T-helper 2 cell treated with Interferon-gamma antibody and Interleukin-4, amounts not matched to agents 100 ng/mL and 5 ng/mL, for 36 hours (primary cell): ENCODE measurements around the gene ANGPT4. TPM values are rescaled to one million over a fixed set of nuclear protein-coding genes. Genes with fewer than 3 reads are reported as not detected.

Source experiments
- intact Hi-C: fragments of 100-400 bp; cut with micrococcal nuclease; formaldehyde crosslinking; loops from one replicate; pipeline ENCODE4 v1.15.1; 2023
- total RNA-seq: library from RNA; stranded (reverse); gene quantifications from 2 replicates; pipeline ENCODE4 v1.2.3, GENCODE V29; 2022

ANGPT4 gene
- total RNA-seq, 1 donor from 2014 or later = not detected

GRCh38 chr20:940926-941325 lies 24.8 kb upstream of the ANGPT4 start:
- intact Hi-C loops = no loop called here

GRCh38 chr20:939606-940005 lies 23.5 kb upstream of the ANGPT4 start:
- intact Hi-C loops = no loop called here

GRCh38 chr20:934186-934840 lies 18.2 kb upstream of the ANGPT4 start:
- intact Hi-C loops = no loop called here

- intact Hi-C loops = no loop called here
These were observed 16.9 kb upstream of the ANGPT4 start for GRCh38 chr20:933029-933428.

GRCh38 chr20:931401-931800 lies 15.3 kb upstream of the ANGPT4 start:
- intact Hi-C loops = no loop called here

GRCh38 chr20:926670-927069 lies 10.5 kb upstream of the ANGPT4 start:
- intact Hi-C loops = no loop called here

GRCh38 chr20:925516-925915 lies 9.4 kb upstream of the ANGPT4 start:
- intact Hi-C loops = no loop called here

- intact Hi-C loops = no loop called here
These were observed 8.5 kb upstream of the ANGPT4 start for GRCh38 chr20:924639-925038.

- intact Hi-C loops = no loop called here
These were observed 6.6 kb upstream of the ANGPT4 start for GRCh38 chr20:922781-923180.

- intact Hi-C loops = no loop called here
These were observed 4.9 kb upstream of the ANGPT4 start for GRCh38 chr20:921068-921467.

GRCh38 chr20:920311-920710 lies 4.2 kb upstream of the ANGPT4 start:
- intact Hi-C loops = no loop called here

- intact Hi-C loops = no loop called here
These were observed 3.4 kb upstream of the ANGPT4 start for GRCh38 chr20:919491-919916.

GRCh38 chr20:917416-917815 lies 1.3 kb upstream of the ANGPT4 start:
- intact Hi-C loops = no loop called here

- intact Hi-C loops = no loop called here
These were observed 691 bp upstream of the ANGPT4 start for GRCh38 chr20:916825-917224.

- intact Hi-C loops = no loop called here
These were observed 1.2 kb downstream of the ANGPT4 start for GRCh38 chr20:914727-915498.

GRCh38 chr20:913306-913849 lies 2.8 kb downstream of the ANGPT4 start:
- intact Hi-C loops = no loop called here

- intact Hi-C loops = no loop called here
These were observed 4.1 kb downstream of the ANGPT4 start for GRCh38 chr20:911882-912600.

GRCh38 chr20:910870-911770 lies 5.0 kb downstream of the ANGPT4 start:
- intact Hi-C loops = no loop called here

GRCh38 chr20:910132-910869 lies 5.8 kb downstream of the ANGPT4 start:
- intact Hi-C loops = no loop called here

- intact Hi-C loops = no loop called here
These were observed 6.5 kb downstream of the ANGPT4 start for GRCh38 chr20:909641-910040.
